ENCODE measurements around the gene FOXJ3.

FOXJ3 gene

DNA sequence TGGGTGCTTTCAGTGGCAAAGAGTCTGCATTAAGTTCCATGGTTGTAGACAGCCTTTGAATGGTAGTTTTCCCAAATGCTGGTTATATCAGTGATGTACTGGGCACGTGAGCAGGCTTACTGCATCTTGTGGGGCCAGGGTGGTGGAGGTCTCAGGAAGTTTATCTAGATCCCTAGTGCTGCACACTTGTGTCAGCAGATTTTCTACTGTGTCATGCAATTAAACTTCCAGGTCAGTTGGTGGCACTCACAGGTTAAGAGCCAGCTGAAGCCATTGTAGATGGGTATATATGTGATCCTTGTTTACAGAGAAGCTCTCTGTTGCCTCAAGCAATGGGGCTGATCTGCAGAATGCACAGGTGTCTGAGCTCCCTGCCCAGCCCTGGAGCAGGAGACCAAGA lies 33.0 kb downstream of the FOXJ3 start:
- no peak for DNase-seq

DNA sequence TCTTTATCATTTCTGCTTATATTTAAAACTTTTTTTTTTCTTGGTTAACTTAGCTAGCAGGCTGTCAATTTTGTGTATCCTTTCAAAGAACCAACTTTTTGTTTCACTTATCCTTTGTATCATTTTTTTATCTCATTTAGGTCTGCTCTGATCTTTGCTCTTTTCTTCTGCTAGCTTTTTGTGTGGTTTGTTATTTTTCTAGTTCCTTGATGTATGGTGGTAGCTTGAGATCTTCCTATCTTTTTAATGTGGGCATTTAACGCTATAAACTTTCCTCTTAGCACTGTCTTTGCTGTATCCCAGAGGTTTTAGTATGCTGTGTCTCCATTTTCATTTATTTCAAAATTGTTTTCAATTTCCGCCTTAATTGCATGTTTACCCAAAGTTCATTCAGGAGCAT lies 36.5 kb downstream of the FOXJ3 start:
- DNase-seq, result no peak

- DNase-seq, result no peak
Observed at GRCh38 chr1:42295816-42296215, 39.2 kb downstream of the FOXJ3 start.

GRCh38 chr1:42290130-42290529 lies 44.9 kb downstream of the FOXJ3 start:
- DNase-seq, result no peak

DNA sequence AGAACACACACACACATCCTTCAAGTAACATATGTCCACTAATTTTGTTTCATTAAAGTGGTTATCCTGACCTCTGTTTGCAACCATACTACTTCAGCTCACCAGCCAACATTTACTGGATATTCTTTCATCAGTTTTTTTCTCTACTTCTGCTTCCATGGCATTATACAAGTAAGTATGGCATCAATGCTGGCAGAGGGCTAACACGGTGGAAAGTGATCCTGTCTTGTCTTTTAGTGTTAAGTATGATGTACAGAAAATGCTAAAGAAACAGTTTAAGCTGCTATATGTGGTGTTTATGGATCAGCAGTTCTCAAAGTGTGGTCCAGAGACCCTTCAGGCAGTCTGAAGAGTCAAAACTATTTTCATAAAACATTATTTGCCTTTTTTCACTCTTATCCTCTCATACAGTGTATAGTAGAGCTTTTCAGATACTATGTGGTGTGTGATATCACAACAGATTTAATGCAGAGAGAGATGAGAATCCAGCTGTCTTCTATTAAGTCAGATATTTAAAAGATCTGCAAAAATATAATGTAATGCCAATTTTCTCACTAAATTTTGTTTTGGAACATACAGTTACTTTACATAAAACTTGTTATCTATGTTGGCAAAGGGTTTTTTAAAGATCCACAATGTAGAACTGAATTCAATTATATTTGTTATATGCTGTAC lies 46.6 kb downstream of the FOXJ3 start:
- no peak for DNase-seq

- peak; percentile 60 for DNase-seq
Observed at GRCh38 chr1:42282867-42283583, 52.0 kb downstream of the FOXJ3 start.

- DNase-seq, result no peak
Observed at GRCh38 chr1:42282024-42282579, 52.9 kb downstream of the FOXJ3 start.

GRCh38 chr1:42280821-42281220 lies 54.2 kb downstream of the FOXJ3 start:
- no peak for DNase-seq

- no peak for DNase-seq
Observed at GRCh38 chr1:42279055-42279454, 56.0 kb downstream of the FOXJ3 start.

GRCh38 chr1:42272920-42273319 lies 62.1 kb downstream of the FOXJ3 start:
- no peak for DNase-seq

GRCh38 chr1:42267904-42268303 lies 67.1 kb downstream of the FOXJ3 start:
- no peak for DNase-seq

GRCh38 chr1:42266253-42267135 lies 68.5 kb downstream of the FOXJ3 start:
- no peak for DNase-seq

DNA sequence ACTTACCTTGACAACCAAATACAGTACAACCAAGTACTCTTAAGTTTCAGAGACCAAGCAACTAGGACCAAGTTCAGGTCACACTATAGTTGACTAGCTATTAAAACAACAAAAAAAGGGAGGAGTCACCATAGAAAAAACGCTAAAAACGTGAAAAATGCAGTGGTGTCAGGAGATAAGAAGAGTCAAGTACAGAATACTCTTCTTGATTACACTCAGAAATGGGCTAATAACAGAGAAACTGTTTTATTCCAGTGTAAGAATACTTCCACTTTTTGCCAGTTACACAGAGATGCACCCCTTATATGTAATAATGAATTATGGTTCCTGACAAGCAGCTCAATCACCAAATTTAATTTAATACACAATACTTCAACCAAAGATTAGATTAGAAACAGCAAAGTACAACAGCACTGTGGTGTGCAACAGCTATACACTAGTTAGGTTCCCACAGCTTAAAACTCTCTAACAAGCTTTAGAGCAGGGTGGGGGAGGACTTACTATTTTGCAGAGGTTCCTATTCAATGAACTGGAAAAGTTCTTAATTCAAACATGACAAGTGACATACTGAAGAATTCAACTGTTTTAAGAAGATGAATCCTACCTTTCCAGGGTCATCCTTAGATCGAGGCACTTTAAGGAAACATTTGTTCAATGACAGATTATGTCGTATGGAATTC lies 70.4 kb downstream of the FOXJ3 start:
- no peak for DNase-seq

DNA sequence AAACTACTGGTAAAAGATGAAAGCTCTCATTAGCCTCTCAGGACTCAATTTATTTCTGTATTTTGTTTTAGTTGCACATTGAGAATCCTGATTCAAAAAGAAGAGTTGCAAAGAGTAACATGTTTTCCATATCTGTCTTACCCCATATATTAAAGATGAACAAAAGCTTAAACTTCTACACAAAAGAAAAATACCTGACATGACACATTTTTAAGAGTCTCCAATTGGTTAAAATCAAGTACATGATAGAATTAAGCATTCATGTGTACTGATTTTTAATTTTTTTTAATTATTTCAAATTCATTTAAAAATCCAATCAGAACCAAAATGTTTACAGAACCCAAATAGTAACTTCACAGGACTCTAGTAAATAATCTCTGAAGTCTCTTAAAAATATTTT lies 72.0 kb downstream of the FOXJ3 start:
- DNase-seq, result no peak

GRCh38 chr1:42260376-42261070 lies 74.5 kb downstream of the FOXJ3 start:
- DNase-seq, result no peak

DNA sequence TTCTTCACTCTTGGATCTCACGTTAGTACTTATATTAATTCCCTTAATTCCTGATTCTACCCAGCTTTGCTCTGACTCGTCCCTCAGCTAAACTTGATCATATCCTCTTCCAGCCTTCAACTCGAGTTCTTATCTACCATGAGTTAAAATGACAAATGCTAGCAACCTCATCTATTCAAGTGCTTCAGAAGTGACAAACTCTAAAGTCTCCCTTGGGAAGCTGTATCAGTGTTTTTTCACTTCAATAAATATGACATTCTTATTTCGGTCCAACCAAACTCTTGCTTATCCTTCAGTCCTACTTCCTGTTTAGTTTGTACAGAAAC lies 75.3 kb downstream of the FOXJ3 start:
- no peak for DNase-seq

DNA sequence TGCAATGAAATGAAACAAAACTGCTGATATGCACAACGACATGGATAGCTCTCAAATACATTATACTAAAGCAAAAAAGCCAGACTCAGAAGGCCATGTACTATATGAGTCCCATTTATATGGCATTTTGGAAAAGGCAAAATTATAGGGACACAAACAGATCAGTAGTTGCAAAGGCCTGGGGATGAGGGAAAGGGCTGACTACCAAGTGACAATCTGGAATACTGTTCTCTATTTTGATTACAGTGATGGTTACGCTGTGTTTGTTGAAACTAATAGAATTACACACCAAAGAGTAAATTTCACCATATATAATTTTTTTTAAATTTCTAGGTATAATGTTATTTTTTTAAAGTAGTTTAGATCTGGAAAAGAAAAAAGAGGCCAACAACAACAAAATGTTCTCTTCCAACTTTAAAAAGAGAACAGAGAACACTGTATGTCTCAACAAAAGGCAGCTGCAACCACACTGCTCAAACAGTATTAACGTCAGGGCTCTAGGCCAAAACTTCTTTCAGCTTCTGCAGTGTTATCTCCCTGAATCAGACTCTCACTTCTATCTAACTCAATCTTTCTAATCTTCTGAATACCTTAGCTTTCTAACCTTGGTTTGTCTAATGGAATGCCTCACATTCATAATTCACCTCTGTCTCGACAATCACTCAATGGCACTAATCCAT lies 75.8 kb downstream of the FOXJ3 start:
- DNase-seq, result no peak

DNA sequence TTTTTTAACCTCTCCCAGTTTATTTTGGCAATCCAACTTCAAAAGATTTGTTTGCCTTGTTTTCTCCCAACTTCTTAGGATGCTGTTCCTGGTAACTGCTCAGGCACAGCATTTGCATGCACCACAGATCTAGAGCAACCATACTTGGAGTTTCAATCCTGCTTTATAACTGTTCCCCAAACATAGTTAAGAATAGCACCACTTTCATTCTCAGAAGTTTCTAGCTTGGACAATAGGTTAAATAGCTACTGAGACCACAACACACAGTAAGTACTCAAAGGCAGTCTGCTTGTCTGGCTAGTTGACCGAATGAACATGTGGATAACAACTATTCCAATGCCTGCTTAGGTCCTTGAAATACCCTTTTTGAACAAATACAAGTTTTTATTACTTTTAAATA lies 76.8 kb downstream of the FOXJ3 start:
- no peak for DNase-seq

DNA sequence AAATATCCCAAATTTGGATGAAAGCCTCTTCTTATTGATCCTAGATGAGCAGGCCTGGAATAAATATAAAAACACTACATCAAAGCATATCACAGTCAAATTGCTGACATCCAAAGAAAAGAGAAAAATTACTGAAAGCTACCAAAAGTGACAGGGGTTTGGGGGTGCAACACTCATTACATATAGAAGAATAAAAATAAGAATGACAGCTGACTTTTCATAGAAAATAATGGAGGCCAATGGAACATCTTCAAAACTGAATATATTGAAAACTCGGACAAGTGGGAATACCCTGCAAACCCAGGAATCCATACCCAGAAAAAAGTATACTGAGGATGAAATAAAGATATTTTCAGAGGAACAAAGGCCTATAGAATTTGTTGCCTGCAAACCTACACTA lies 84.0 kb downstream of the FOXJ3 start:
- DNase-seq, result no peak

DNA sequence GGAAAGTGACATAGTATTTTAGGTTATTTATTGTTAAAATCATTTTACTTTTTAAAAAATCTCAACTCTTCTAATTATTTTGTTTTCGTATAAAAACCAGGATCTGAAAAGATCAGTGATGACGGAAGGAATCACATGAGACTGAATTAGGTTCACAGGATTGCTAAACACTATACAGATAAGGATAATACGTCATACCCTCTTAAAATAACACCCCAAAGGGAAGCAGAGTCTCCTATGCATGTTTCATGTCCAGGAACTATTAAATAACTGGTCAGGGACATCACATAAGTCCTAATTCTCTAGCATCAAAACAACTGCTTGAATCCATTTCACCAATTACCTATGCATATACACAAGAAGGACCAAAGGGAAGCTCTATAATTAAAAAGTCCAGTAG lies 84.9 kb downstream of the FOXJ3 start:
- DNase-seq, result no peak

- DNase-seq, result no peak
Observed at GRCh38 chr1:42240966-42241755, 93.9 kb downstream of the FOXJ3 start.

Data from activated CD4-positive, alpha-beta T cell treated with anti-CD3 and anti-CD28 coated beads, Interleukin-10, Interleukin-2, amounts not matched to agents 100 ng/mL and 50 ng/mL, durations not matched to agents 16 hours and 8 hours (primary cell).